ENCODE results near the gene SKIC8. TPM values are rescaled to one million over a fixed set of nuclear protein-coding genes. Genes with fewer than 3 reads are reported as not detected.

SKIC8 gene
- total and polyA plus RNA-seq, 2 of the 13 experiments (the other 11 are each of a cell fraction or from before 2014, with no cell fraction given): 69.5 to 70.6 TPM

- Histone ChIP-seq H3K9me3 (ENCODE audit: low read length) (no peaks in the 10 kb centered on the region), H3K9ac (ENCODE audit: insufficient read depth, low read depth, low read length) (no peak overlapping the region), H3K4me1 (ENCODE audit: insufficient read depth, low read length) (peaks cover 8% of the 10 kb centered on the region; the same call in 1 of the 2 replicates), H3K79me2 (ENCODE audit: insufficient read depth, low read length) (no peaks in the 10 kb centered on the region), H3K36me3 (replicated peaks in 1 of 2; ENCODE audit: control insufficient read depth in 1 of 2, insufficient read depth in 2 of 2, low read length in 2 of 2) (no peaks in the 10 kb centered on the region), H2AFZ (ENCODE audit: low read length) (no peak overlapping the region), H3K27ac (ENCODE audit: extremely low read length, insufficient read depth, low read length) (no peak overlapping the region), H3K4me3 (replicated peaks in 1 of 3; ENCODE audit: insufficient read depth in 1 of 3, low read depth in 2 of 3, low read length in 3 of 3) (no peak overlapping the region), H3K4me2 (ENCODE audit: low read depth, low read length) (no peak overlapping the region), H4K20me1 (ENCODE audit: insufficient read depth, low read length) (no peaks in the 10 kb centered on the region), H3K27me3 (ENCODE audit: control insufficient read depth in 1 of 2, insufficient read depth in 2 of 2, low read length in 2 of 2) (peaks cover 4 to 58% of the 10 kb centered on the region in 2 experiments; a peak in 4 of 5 replicates)
- ATAC-seq: no peak
- ChIA-PET POLR2A (no interaction called here), CTCF (ENCODE audit: low intra/inter-chr PET ratio, low total read pairs) (no interaction called here)
- no peak for TF ChIP-seq ZFP1 (CRISPR knock-in tag; IDR thresholded peaks at IDR 0.05)
- DNase-seq (ENCODE audit: low spot score): no peak
- BruUV-seq (replicated peaks): no TSS peak
- intact Hi-C loops (cut with micrococcal nuclease; ENCODE audit: unreplicated experiment): loop anchor here (10.0 kb wide), 1 partner anchor 49 kb away; no protein-coding TSS in a partner anchor
- WGBS (ENCODE audit: low lambda C conversion rate): 7% methylated on average over 9 of the region's 9 CpGs
- in situ Hi-C loops (cut with HindIII; ENCODE audit: extremely low pct_ligation_motif_present, low pct_unique_long_range_greater_than_20kb): no loop called here
- FAIRE-seq: no peak
These were observed 46.2 kb upstream of the SKIC8 start for GRCh38 chr15:78345396-78346125.

GRCh38 chr15:78343276-78344060, 44.1 kb upstream of the SKIC8 start:
- no peak overlapping the region for H3K4me3 ChIP-seq (replicated peaks in 1 of 3; ENCODE audit: insufficient read depth in 1 of 3, low read depth in 2 of 3, low read length in 3 of 3)
- no peak overlapping the region for H2AFZ ChIP-seq (ENCODE audit: low read length)
- intact Hi-C loops (cut with micrococcal nuclease; ENCODE audit: unreplicated experiment) (loop anchor here (10.0 kb wide), 1 partner anchor 51 kb away; no protein-coding TSS in a partner anchor), in situ Hi-C loops (cut with HindIII; ENCODE audit: extremely low pct_ligation_motif_present, low pct_unique_long_range_greater_than_20kb) (no loop called here)
- FAIRE-seq: no peak
- WGBS (ENCODE audit: low lambda C conversion rate): 28% methylated on average over 12 of the region's 12 CpGs
- ChIA-PET CTCF (ENCODE audit: low intra/inter-chr PET ratio, low total read pairs) (no interaction called here), POLR2A (no interaction called here)
- H3K36me3 ChIP-seq (replicated peaks in 1 of 2; ENCODE audit: control insufficient read depth in 1 of 2, insufficient read depth in 2 of 2, low read length in 2 of 2): no peaks in the 10 kb centered on the region
- no peak overlapping the region for H3K4me2 ChIP-seq (ENCODE audit: low read depth, low read length)
- no peaks in the 10 kb centered on the region for H3K9me3 ChIP-seq (ENCODE audit: low read length)
- peaks cover 6 to 67% of the 10 kb centered on the region in 2 experiments; a peak in 4 of 5 replicates for H3K27me3 ChIP-seq (ENCODE audit: control insufficient read depth in 1 of 2, insufficient read depth in 2 of 2, low read length in 2 of 2)
- H3K79me2 ChIP-seq (ENCODE audit: insufficient read depth, low read length): no peaks in the 10 kb centered on the region
- no peak for DNase-seq (ENCODE audit: low spot score)
- H3K27ac ChIP-seq (ENCODE audit: extremely low read length, insufficient read depth, low read length): no peak overlapping the region
- peaks cover 10% of the 10 kb centered on the region; the same call in 1 of the 2 replicates for H3K4me1 ChIP-seq (ENCODE audit: insufficient read depth, low read length)
- BruUV-seq (replicated peaks): no TSS peak
- ATAC-seq: no peak
- H4K20me1 ChIP-seq (ENCODE audit: insufficient read depth, low read length): no peaks in the 10 kb centered on the region
- H3K9ac ChIP-seq (ENCODE audit: insufficient read depth, low read depth, low read length): no peak overlapping the region
- TF ChIP-seq TFDP1 (CRISPR knock-in tag; IDR thresholded peaks at IDR 0.05; ENCODE audit: borderline replicate concordance) (no peak), KAT7 (CRISPR knock-in tag; IDR thresholded peaks at IDR 0.05; ENCODE audit: borderline replicate concordance) (no peak), ZFP36L1 (CRISPR knock-in tag; IDR thresholded peaks at IDR 0.05) (no peak), CCDC6 (CRISPR knock-in tag; IDR thresholded peaks at IDR 0.05) (no peak), SIX1 (CRISPR knock-in tag; IDR thresholded peaks at IDR 0.05; ENCODE audit: borderline replicate concordance) (no peak), TCF7L2 (IDR thresholded peaks at IDR 0.05; ENCODE audit: low read depth, low read length) (no peak), ZBTB1 (CRISPR knock-in tag; IDR thresholded peaks at IDR 0.05; ENCODE audit: borderline replicate concordance) (no peak), SOX13 (IDR thresholded peaks at IDR 0.05) (no peak), SOX13 (CRISPR knock-in tag; conservative IDR thresholded peaks at IDR 0.05 in 1 of 2, IDR thresholded peaks at IDR 0.05 in 1 of 2) (no peak), TBP (CRISPR knock-in tag; IDR thresholded peaks at IDR 0.05) (no peak)
